ENCODE results near the gene GJB1. TPM values are rescaled to one million over a fixed set of nuclear protein-coding genes. Genes with fewer than 3 reads are reported as not detected.

The GJB1 gene
- total and polyA plus RNA-seq, 7 donors: 0.05 TPM; not detected in 5

DNA sequence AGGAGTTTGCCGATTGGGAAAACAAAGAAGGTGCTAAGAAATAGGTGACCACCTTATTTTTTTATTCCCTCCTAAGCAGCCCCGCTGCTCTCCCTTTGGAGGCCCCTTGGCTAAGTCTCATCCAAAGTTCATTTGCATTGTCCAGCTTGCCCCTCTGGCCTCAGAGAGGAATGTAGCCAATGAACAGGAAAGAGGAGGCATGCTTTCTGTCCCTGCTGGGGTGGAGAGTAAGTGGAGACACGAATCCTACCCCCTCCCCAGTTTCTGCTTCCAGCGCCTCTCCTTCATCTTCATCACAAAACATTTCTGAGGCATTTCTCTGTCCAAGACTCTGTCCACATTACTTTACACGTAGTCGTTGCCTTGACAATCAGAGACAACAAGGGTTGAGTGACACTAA lies 39.7 kb upstream of the GJB1 start:
- H3K27ac ChIP-seq: no peak overlapping the region
- TF ChIP-seq, protein P1, sequence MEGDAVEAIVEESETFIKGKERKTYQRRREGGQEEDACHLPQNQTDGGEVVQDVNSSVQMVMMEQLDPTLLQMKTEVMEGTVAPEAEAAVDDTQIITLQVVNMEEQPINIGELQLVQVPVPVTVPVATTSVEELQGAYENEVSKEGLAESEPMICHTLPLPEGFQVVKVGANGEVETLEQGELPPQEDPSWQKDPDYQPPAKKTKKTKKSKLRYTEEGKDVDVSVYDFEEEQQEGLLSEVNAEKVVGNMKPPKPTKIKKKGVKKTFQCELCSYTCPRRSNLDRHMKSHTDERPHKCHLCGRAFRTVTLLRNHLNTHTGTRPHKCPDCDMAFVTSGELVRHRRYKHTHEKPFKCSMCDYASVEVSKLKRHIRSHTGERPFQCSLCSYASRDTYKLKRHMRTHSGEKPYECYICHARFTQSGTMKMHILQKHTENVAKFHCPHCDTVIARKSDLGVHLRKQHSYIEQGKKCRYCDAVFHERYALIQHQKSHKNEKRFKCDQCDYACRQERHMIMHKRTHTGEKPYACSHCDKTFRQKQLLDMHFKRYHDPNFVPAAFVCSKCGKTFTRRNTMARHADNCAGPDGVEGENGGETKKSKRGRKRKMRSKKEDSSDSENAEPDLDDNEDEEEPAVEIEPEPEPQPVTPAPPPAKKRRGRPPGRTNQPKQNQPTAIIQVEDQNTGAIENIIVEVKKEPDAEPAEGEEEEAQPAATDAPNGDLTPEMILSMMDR (IDR thresholded peaks at IDR 0.05): no peak
- H3K27me3 ChIP-seq (ENCODE audit: insufficient read depth in 3 of 3, low read length in 2 of 3): no peaks in the 10 kb centered on the region
- intact Hi-C loops (cut with DNase I): loop anchor here in 1 of 2 donors (5.0 to 10.0 kb wide), 2 partner anchors 181 to 416 kb away; partner anchors contain the start of gene TAF1
- DNase-seq (no peak), ATAC-seq (no peak)
- H3K4me3 ChIP-seq: no peak overlapping the region
- H3K36me3 ChIP-seq (ENCODE audit: insufficient read depth in 1 of 2, low read depth in 1 of 2): no peaks in the 10 kb centered on the region
- H3K9me3 ChIP-seq: no peaks in the 10 kb centered on the region
- no peaks in the 10 kb centered on the region for H3K4me1 ChIP-seq
- WGBS, 3 donors: 58 to 73% (median 64%) methylated on average over 6 of the region's 6 CpGs

DNA sequence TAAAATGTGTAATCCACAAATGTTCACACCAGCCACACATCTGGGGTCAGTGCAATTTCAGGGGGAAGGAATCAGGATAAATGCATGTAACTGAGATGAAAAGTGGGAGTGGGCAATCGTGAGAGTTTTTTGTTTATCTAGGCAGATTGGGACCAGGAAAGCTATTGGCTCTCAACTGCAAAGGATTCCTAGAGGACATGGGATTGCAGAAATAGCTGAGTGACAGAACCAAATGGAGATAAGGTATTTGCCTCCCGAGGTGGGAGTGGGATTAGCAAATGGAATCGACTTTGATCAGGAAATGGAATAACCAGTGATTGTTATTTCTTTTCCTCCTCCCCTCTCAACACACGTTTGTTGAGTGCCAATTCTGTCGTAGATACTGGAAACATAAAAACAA lies 38.9 kb upstream of the GJB1 start:
- Histone ChIP-seq H3K4me1 (no peaks in the 10 kb centered on the region), H3K27me3 (ENCODE audit: insufficient read depth in 3 of 3, low read length in 2 of 3) (no peaks in the 10 kb centered on the region), H3K36me3 (ENCODE audit: insufficient read depth in 1 of 2, low read depth in 1 of 2) (no peaks in the 10 kb centered on the region), H3K4me3 (no peak overlapping the region), H3K27ac (no peak overlapping the region), H3K9me3 (no peaks in the 10 kb centered on the region)
- WGBS, 3 donors: 40 to 47% (median 43%) methylated on average over 5 of the region's 5 CpGs
- intact Hi-C loops (cut with DNase I): loop anchor here in 1 of 2 donors (5.0 to 10.0 kb wide), 2 partner anchors 181 to 417 kb away; partner anchors contain the start of gene TAF1
- TF ChIP-seq, protein P1 (IDR thresholded peaks at IDR 0.05): no peak
- DNase-seq (no peak), ATAC-seq (no peak)

DNA sequence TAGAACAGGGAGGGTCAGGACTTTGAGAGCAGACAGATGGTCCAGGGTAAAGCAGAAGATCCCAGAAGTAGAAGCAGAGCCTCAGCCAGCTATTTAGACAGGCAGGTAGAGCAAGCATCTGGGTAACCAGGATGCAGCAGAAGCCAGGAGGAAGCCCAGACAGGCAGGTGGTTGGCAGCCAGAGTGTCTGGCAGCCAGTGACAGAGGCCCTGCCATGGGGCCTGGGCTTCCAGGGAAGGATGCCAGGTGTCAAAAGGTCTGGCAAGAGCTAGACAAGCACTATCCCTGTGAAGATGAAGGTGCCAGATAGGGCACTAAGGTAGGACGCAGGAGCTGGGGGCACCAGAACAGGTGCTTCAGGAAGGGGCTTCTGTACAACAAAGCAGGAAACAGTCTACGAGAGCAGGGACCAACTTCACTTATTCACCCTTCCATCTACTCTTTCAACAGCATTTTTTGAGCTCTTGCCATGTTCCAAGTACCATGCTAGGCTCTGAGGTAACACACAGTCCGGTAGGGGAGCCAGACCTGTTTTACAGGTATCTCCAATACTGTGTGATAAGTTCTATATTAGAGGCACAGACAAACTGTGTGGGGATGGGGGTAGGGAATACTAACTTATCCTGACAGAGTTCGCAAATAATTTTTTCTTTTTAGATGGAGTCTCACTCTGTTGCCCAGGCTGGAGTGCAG lies 38.1 kb upstream of the GJB1 start:
- Histone ChIP-seq H3K36me3 (ENCODE audit: insufficient read depth in 1 of 2, low read depth in 1 of 2) (no peaks in the 10 kb centered on the region), H3K4me1 (no peaks in the 10 kb centered on the region), H3K27ac (no peak overlapping the region), H3K9me3 (no peaks in the 10 kb centered on the region), H3K27me3 (ENCODE audit: insufficient read depth in 3 of 3, low read length in 2 of 3) (no peaks in the 10 kb centered on the region), H3K4me3 (no peak overlapping the region)
- ATAC-seq (no peak), DNase-seq (no peak)
- intact Hi-C loops (cut with DNase I): loop anchor here in 1 of 2 donors (5.0 to 10.0 kb wide), 2 partner anchors 180 to 418 kb away; partner anchors contain the start of gene TAF1
- 51 to 66% (median 55%) methylated on average over 4 of the region's 4 CpGs for WGBS, 3 donors
- TF ChIP-seq, protein P1 (IDR thresholded peaks at IDR 0.05): no peak

DNA sequence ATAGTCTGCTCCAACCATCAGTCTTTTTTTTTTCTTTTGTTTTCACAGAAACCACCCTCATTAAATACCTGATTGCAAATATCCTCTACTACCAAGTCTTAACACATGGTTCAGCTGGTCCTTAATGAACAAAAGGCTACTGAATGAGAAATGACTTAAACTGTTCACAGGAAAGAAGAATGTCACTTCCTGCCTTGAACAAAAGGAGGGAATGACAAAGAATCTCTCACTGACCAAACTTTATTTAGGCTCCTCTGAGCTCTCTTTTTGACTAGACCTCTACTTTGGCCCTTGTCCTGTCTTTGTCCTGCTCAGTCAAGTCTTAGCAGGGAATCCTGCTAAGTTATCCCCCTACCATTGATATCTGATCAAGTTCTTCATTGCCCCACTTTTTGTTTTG lies 31.8 kb upstream of the GJB1 start:
- no peak for ATAC-seq
- intact Hi-C loops (cut with DNase I): no loop called here
- no peak overlapping the region for H3K27ac ChIP-seq
- H3K4me3 ChIP-seq: no peak overlapping the region
- H3K36me3 ChIP-seq (ENCODE audit: insufficient read depth in 1 of 2, low read depth in 1 of 2): no peaks in the 10 kb centered on the region
- DNase-seq: no peak
- TF ChIP-seq, protein P1 (IDR thresholded peaks at IDR 0.05): no peak
- no peaks in the 10 kb centered on the region for H3K4me1 ChIP-seq
- no peaks in the 10 kb centered on the region for H3K27me3 ChIP-seq (ENCODE audit: insufficient read depth in 3 of 3, low read length in 2 of 3)
- H3K9me3 ChIP-seq: no peaks in the 10 kb centered on the region

All from psoas muscle (tissue), 8 donors.